HG03060 (cell line): ENCODE measurements around the gene EML4.

Experiments used
- ATAC-seq: cut with Tn5 transposase; IDR thresholded peaks from one replicate; pipeline ENCODE4 v1.9.1; 2021; ENCODE audit warnings: low read depth, moderate number of reproducible peaks; ENCODE audit not compliant: unreplicated experiment

EML4 gene

GRCh38 chr2:42220566-42220965 lies 51.4 kb downstream of the EML4 start:
- ATAC-seq: no peak

- ATAC-seq: no peak
Observed at GRCh38 chr2:42223067-42223854, 54.1 kb downstream of the EML4 start.

GRCh38 chr2:42223855-42224268 lies 54.7 kb downstream of the EML4 start:
- no peak for ATAC-seq

- ATAC-seq: no peak
Observed at GRCh38 chr2:42224422-42225067, 55.4 kb downstream of the EML4 start.

- ATAC-seq: no peak
Observed at GRCh38 chr2:42225573-42225972, 56.4 kb downstream of the EML4 start.

GRCh38 chr2:42227491-42227890 lies 58.3 kb downstream of the EML4 start:
- no peak for ATAC-seq

GRCh38 chr2:42228101-42228500 lies 58.9 kb downstream of the EML4 start:
- ATAC-seq: no peak

- no peak for ATAC-seq
Observed at GRCh38 chr2:42229949-42230348, 60.8 kb downstream of the EML4 start.

GRCh38 chr2:42230891-42231290 lies 61.7 kb downstream of the EML4 start:
- ATAC-seq: no peak

GRCh38 chr2:42232024-42232423 lies 62.9 kb downstream of the EML4 start:
- no peak for ATAC-seq

GRCh38 chr2:42233976-42234441 lies 64.9 kb downstream of the EML4 start:
- no peak for ATAC-seq

- ATAC-seq: no peak
Observed at GRCh38 chr2:42236911-42237310, 67.8 kb downstream of the EML4 start.

- ATAC-seq: no peak
Observed at GRCh38 chr2:42238644-42239288, 69.6 kb downstream of the EML4 start.

GRCh38 chr2:42239289-42239661 lies 70.1 kb downstream of the EML4 start:
- ATAC-seq: no peak

GRCh38 chr2:42239811-42240210 lies 70.7 kb downstream of the EML4 start:
- no peak for ATAC-seq

- no peak for ATAC-seq
Observed at GRCh38 chr2:42241517-42241916, 72.4 kb downstream of the EML4 start.

GRCh38 chr2:42243297-42243696 lies 74.1 kb downstream of the EML4 start:
- no peak for ATAC-seq

GRCh38 chr2:42244520-42244919 lies 75.4 kb downstream of the EML4 start:
- ATAC-seq: no peak

GRCh38 chr2:42245396-42245795 lies 76.2 kb downstream of the EML4 start:
- ATAC-seq: no peak

GRCh38 chr2:42246562-42246961 lies 77.4 kb downstream of the EML4 start:
- ATAC-seq: no peak

GRCh38 chr2:42248846-42249245 lies 79.7 kb downstream of the EML4 start:
- ATAC-seq: no peak

- no peak for ATAC-seq
Observed at GRCh38 chr2:42249284-42249683, 80.1 kb downstream of the EML4 start.
